Measurements from ENCODE around the gene TAS2R41.

The TAS2R41 gene

GRCh38 chr7:143494622-143495021, 16.9 kb downstream of the TAS2R41 start:
- DNase-seq, result no peak

DNA sequence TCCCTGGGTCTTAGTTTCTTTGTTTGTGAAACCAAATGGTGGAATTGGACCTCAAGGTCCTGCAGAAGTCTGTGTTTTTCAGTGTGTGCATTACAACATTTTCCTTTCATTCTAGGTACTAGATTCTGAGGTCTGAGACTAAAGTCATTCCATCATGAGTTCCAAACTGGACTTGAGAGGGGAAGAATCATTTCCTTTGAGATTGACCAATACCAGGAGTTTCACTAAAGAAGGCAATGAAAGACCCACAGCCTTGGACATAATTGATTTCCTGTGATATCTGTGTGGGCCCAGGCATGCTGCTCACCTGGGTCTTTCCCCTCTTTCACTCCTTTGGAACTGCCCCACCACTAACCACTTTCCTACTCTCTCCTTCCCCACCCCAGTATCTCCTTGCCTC, 18.2 kb downstream of the TAS2R41 start:
- no peak for DNase-seq

DNA sequence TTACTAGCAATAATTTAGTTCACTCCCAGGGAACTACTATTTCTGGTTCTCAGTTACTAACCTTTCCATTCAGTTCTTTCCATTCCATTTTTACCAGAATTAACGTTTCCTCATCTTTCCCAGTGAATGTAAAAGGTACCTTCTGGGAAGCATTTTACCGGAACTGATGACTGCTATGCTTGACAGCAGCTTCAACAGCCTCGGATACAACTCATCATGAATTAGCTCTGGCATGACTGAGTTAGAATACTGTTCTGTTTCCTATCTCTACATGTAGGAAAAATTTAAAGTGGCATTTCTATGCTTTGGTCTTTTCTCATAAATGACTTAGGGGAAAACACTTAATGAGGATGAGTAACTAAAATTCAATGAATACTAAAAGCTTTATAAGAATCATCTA, 18.6 kb downstream of the TAS2R41 start:
- DNase-seq, result no peak

DNA sequence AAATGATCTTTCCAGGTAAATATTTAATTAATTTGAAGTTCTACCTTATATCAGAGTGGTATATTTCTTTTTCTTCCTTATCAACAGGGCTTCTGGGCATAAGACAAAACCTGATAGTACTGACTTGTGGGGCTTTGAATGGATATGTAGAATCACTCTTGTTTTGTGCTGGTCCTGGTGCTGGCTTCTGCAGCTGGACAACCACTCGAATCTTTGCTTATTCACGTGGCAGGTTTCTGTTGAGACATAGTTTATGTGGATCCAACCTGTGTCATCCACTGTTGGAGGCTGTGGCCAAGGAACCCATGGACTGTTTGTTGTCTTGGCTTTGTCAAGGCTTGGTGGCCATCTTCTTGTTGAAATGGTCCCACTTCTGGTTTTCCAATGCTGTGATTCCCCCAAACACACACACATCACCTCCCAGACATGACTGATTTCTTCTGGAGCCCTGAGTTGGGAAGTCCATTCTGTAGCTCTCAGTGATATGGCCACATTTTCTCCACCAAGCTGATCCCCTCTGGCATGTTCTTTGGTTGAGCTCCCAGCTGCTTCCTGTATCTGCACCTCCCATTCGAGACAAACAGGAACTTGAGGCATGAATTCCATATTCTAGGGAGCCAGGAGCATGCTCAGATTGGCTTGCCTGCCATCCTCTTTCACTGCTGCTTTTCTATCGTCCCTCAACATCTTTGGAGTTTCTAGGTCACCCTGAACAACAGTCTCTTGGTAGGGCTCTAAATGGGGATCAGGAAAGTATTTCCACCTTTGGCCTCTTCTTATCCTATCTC, 19.5 kb downstream of the TAS2R41 start:
- no peak for DNase-seq

DNA sequence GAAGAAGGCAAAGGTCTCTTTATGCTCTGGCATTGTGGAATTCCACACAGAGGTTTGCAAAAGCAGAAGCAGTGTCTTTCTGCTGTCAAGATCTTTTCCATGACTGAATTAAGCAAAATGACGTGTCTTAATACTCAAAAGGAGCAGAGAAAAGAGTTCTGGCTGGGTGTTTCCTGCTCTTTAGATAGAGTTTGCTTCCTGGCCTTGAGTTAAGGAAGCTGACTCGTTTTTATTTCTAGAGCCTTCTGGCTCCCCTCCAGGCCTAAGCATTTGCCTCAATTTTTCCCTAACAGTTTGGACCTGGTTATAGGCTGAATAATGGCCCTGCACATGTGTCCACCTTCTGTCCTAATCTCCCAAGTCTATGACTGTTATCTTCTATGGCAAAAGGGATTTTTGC, 21.6 kb downstream of the TAS2R41 start:
- no peak for DNase-seq

DNA sequence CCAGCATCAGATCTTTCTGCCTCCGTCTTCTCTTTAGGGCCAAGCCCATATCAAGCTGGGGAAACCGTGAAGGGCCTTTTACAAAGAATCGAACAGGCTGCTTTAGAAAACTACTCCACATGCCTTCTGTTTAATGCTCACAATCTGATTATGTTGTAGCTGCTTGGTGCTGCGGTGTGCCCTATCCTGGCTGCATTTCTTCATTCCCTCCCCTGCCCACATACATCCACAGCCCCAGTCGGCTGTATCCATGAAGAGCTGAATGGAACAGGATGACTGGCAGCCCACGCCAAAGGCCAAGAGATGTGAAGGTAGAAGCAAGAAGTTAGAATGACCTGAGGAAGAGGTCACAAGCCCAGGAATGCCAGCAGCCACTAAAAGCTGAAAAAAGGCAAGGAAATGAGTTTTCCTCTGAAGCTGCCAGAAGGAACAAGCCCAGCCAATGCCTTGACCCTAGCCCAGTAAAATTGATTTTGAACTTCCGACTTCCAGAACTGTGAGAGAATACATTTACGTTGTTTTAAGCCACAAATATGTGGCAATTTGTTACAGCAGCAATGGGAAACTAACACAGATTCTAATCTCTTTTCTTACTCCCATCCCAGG, 22.2 kb downstream of the TAS2R41 start:
- DNase-seq, result no peak

DNA sequence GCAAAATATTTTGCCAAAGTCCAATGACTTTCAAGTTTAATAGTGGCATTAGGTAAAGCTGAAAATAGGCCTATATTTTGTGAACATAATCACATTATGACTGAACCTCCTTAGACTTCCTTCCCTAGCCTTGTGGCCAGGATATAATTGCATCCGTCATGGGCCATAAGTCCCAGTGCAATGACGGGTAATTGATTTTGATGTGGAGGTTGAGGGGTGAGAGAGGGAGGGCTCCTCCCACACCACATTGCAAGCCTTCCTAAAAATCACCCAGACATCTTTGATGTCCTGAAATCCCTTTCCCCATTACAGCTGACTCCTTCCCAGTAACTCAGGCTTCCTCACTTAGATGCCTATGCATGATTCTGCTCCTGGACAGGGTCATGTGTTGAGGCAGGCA, 25.6 kb downstream of the TAS2R41 start:
- DNase-seq, result no peak

- no peak for DNase-seq
Measured at GRCh38 chr7:143504215-143504936, 26.7 kb downstream of the TAS2R41 start.

- DNase-seq, result no peak
Measured at GRCh38 chr7:143504937-143505297, 27.2 kb downstream of the TAS2R41 start.

- DNase-seq, result no peak
Measured at GRCh38 chr7:143505838-143506237, 28.2 kb downstream of the TAS2R41 start.

DNA sequence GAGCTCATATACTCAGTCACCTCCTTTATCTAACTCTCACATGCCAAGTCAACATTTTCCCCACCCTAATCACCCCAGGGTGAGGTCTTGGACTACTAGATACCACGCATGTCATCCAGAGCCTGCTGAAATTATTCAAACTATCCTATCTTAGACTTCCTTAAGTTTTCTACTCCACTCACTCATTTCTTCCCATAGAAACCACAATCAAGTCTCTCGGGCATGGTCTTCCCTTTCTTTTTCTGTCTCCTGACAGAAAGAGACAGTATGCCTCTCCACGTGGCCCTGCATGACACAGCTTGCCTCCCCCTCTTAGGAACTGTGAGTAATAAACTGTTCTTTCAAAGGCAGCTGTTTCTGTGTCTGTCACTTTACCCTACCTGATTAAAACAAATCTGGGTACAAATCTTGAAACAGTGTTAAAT, 29.4 kb downstream of the TAS2R41 start:
- no peak for DNase-seq

- DNase-seq, result no peak
Measured at GRCh38 chr7:143507534-143508055, 29.9 kb downstream of the TAS2R41 start.

DNA sequence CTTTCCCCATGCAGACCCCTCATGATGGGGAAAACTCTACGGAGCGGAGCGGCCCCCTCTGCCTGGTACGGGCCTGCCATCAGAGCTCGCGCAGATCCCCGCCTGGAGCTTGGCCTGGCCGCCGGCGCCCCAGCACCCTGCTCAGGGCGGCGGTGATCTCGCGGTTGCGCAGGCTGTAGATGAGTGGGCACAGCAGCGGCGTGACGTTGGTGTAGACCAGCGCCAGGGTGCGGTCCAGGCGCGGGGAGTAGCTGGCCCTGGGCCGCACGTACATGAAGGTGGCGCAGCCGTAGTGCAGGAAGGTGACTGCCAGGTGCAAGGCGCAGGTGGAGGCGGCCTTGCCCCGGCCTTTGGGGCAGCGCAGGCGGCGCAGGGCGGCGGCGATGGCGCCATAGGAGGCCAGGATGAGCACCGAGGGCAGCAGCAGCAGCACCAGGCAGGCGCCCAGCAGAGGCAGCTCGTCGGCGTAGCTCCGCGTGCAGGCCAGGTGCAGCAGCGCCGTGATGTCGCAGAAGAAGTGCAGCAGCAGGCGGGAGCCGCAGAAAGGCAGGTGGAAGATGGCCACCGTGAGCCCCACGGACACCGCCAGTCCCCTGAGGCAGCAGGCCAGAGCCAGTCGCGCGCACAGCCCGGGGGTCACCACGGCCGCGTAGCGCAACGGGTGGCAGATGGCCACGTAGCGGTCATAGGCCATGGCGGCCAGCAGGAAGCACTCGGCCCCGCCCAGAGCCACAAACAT, 33.4 kb downstream of the TAS2R41 start:
- DNase-seq, result no peak

DNA sequence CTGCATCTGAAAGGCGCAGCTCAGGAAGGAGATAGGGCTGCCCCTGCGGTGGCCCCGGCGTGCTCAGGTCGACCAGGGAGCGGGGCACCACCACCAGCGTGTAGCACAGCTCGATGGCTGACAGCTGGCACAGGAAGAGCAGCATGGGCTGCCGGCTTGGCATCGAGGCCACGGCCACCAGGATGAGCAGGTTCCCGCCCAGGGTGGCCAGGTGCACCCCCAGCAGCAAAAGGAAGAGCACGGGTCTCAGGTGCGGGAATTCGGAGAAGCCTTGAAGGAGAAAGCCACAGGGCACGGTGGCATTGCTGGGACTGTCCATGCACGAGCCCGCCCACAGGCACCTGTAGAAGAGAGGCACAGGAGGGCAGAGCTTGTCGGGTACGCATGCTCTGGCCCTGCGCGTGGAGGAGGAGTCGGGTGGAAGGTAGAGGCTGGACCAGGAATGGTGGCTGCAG, 33.9 kb downstream of the TAS2R41 start:
- DNase-seq, result no peak

GRCh38 chr7:143512488-143513340, 35.0 kb downstream of the TAS2R41 start:
- no peak for DNase-seq

DNA sequence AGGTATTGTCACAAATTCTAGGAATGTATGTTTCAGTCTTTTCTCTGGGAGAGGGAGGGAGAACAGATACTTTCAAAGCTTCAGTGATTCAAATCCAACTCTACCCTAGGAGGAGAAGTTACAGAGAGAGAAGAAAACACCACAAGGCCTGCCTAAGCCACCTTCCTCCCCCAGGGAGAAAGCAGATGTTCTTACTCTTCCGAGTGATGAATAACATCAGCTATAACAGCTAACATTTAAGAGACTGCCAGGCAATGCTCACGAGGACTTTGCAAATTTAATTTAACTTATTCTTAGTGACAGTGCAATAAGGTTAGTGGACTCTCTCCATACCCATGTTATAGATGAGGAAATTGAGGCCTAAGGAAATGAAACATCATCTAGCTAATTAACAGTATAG, 36.8 kb downstream of the TAS2R41 start:
- no peak for DNase-seq

DNA sequence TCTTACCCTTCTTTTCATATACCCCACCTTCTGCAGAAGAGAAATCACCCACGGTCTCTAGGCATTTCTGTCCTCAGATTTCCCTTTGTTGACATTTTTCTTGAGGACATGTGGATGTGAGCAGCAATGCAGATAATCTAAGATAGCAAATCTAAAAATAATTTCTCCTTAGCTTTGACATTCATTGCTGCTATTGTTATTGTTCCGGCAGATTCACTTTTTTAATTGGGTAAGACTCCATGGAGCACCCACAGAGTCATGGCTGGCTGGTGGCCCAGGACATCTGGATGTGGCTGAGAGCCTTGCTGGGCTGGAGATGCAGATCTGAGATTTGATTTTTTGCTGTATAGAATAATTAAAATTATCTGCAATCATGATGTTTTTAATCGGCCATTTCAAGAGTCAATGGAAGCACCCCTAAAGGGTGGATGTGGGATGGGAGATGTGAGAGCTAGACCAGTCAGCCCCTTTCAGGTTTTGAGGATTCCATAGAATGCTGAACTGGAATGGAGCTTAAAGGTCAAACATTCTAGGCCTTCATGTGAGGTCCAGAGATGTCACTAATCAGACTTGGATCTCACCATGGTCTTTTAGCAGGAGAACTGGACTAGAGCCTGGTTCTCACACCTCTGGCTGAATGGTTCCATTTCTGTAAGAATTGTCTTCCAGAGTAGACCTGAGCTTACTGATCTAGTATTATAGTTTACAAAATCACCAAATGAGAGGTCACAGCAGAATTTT, 37.5 kb downstream of the TAS2R41 start:
- DNase-seq, result no peak

GRCh38 chr7:143516981-143517380, 39.3 kb downstream of the TAS2R41 start:
- DNase-seq, result no peak

DNA sequence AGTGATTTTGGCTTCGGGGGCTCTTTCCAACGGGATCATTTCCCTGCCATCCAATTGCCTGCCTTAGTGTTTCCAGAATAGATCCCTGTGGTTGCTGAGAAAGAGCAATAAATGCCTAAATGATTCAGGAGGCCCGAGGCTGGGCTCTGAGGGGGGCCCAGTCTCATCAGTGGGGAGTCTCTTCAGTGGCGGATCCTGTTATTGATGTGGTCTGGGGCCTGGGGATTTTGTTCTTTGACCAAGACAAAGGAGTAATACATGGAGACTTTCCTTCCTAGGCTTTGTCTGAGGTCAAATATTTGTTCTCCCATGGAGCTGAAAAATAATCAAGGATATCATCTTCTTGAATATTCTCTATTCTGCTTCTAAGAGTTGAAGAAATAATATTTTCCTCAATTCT, 40.8 kb downstream of the TAS2R41 start:
- DNase-seq, result no peak

- no peak for DNase-seq
Measured at GRCh38 chr7:143518941-143519340, 41.3 kb downstream of the TAS2R41 start.

- DNase-seq, result no peak
Measured at GRCh38 chr7:143519411-143520131, 41.9 kb downstream of the TAS2R41 start.
